OCI-LY1 (cell line): ENCODE results near the gene TBL1X.

ENCODE experiments used
- H2AFZ ChIP-seq: fragments of 200-600 bp; sonication (generic), shearing (Covaris generic); 2 replicates; pipeline ENCODE4 v1.6.0; 2014; ENCODE audit warnings: antibody characterized with exemption, mild to moderate bottlenecking, low read length
- H3F3A ChIP-seq: fragments of 200-600 bp; sonication (generic), shearing (Covaris generic); 2 replicates; pipeline ENCODE4 v1.6.0; 2014; ENCODE audit warnings: mild to moderate bottlenecking, antibody characterized with exemption, low read length, moderate library complexity; ENCODE audit not compliant: insufficient read depth
- H3K27ac ChIP-seq: fragments of 200-600 bp; sonication (generic); 2 replicates; pipeline ENCODE4 v1.5.1; 2014; ENCODE audit warnings: low read length, mixed run types, mild to moderate bottlenecking, low read depth; ENCODE audit not compliant: poor library complexity, severe bottlenecking
- H3K27me3 ChIP-seq: fragments of 200-600 bp; sonication (generic); 2 replicates; pipeline ENCODE4 v1.6.0; 2014; ENCODE audit warnings: antibody characterized with exemption, mild to moderate bottlenecking, low read length, moderate library complexity; ENCODE audit not compliant: insufficient read depth
- H3K36me3 ChIP-seq: fragments of 200-600 bp; sonication (generic); 2 replicates; pipeline ENCODE4 v1.6.1; 2014; ENCODE audit warnings: mild to moderate bottlenecking, antibody characterized with exemption, low read length, moderate library complexity, mixed read lengths; ENCODE audit not compliant: insufficient read depth
- H3K4me1 ChIP-seq: fragments of 200-600 bp; sonication (generic); 2 replicates; pipeline ENCODE4 v1.5.1; 2014; ENCODE audit warnings: mild to moderate bottlenecking, low read length, moderate library complexity; ENCODE audit not compliant: insufficient read depth, severe bottlenecking
- H3K4me2 ChIP-seq: fragments of 200-600 bp; sonication (generic), shearing (Covaris generic); 2 replicates; pipeline ENCODE4 v1.6.1; 2014; ENCODE audit warnings: low read length
- H3K4me3 ChIP-seq: fragments of 200-600 bp; sonication (generic); 2 replicates; pipeline ENCODE4 v1.5.1; 2014; ENCODE audit warnings: low read length, low read depth, mild to moderate bottlenecking, mixed read lengths; ENCODE audit not compliant: poor library complexity, severe bottlenecking
- H3K79me2 ChIP-seq: fragments of 200-600 bp; shearing (Covaris generic); 2 replicates; pipeline ENCODE4 v1.6.1; 2016; ENCODE audit warnings: mixed run types, low read length, mixed read lengths; ENCODE audit not compliant: insufficient read depth
- H3K9ac ChIP-seq: fragments of 200-600 bp; sonication (generic), shearing (Covaris generic); 2 replicates; pipeline ENCODE4 v1.6.1; 2014; ENCODE audit warnings: mild to moderate bottlenecking, low read length, mixed read lengths
- H3K9me2 ChIP-seq: fragments of 200-600 bp; sonication (generic), shearing (Covaris generic); 2 replicates; pipeline ENCODE4 v1.6.1; 2014; ENCODE audit warnings: low read depth, mild to moderate bottlenecking, low read length, mixed read lengths
- H3K9me3 ChIP-seq: fragments of 200-600 bp; shearing (Covaris generic); 2 replicates; pipeline ENCODE4 v1.6.1; 2014; ENCODE audit warnings: low read length, mixed read lengths
- H4K20me1 ChIP-seq: fragments of 200-600 bp; sonication (generic), shearing (Covaris generic); 2 replicates; pipeline ENCODE4 v1.6.0; 2016; ENCODE audit warnings: mild to moderate bottlenecking, low read length; ENCODE audit not compliant: insufficient read depth
- EZH2 ChIP-seq: fragments of 200-600 bp; sonication (generic), shearing (Covaris generic); IDR thresholded peaks from 2 replicates; pipeline ENCODE4 v1.8.0; 2017; ENCODE audit warnings: borderline replicate concordance, mixed run types, mild to moderate bottlenecking, antibody characterized with exemption, low read length, moderate library complexity, mixed read lengths
- TF ChIP-seq, protein P1 (sequence below): fragments of 200-600 bp; sonication (generic), shearing (Covaris generic); IDR thresholded peaks from 2 replicates; pipeline ENCODE4 v1.5.1; 2017; ENCODE audit warnings: mild to moderate bottlenecking, antibody characterized with exemption, low read length, moderate library complexity, mixed read lengths

Gene TBL1X

GRCh38 chrX:9495496-9495895, 30.6 kb downstream of the TBL1X start:
- TF ChIP-seq EZH2: no peak
- TF ChIP-seq, protein P1, sequence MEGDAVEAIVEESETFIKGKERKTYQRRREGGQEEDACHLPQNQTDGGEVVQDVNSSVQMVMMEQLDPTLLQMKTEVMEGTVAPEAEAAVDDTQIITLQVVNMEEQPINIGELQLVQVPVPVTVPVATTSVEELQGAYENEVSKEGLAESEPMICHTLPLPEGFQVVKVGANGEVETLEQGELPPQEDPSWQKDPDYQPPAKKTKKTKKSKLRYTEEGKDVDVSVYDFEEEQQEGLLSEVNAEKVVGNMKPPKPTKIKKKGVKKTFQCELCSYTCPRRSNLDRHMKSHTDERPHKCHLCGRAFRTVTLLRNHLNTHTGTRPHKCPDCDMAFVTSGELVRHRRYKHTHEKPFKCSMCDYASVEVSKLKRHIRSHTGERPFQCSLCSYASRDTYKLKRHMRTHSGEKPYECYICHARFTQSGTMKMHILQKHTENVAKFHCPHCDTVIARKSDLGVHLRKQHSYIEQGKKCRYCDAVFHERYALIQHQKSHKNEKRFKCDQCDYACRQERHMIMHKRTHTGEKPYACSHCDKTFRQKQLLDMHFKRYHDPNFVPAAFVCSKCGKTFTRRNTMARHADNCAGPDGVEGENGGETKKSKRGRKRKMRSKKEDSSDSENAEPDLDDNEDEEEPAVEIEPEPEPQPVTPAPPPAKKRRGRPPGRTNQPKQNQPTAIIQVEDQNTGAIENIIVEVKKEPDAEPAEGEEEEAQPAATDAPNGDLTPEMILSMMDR: no peak
- no peaks in the 10 kb centered on the region for H4K20me1 ChIP-seq
- H3F3A ChIP-seq: no peaks in the 10 kb centered on the region
- no peaks in the 10 kb centered on the region for H3K27me3 ChIP-seq
- H3K4me2 ChIP-seq: no peak overlapping the region
- H3K9ac ChIP-seq: no peak overlapping the region
- no peaks in the 10 kb centered on the region for H3K9me2 ChIP-seq
- H3K4me1 ChIP-seq: no peaks in the 10 kb centered on the region
- no peak overlapping the region for H3K27ac ChIP-seq
- peaks cover 19% of the 10 kb centered on the region for H3K36me3 ChIP-seq
- H3K79me2 ChIP-seq: peaks cover 26% of the 10 kb centered on the region
- H3K4me3 ChIP-seq: no peak overlapping the region
- no peak overlapping the region for H2AFZ ChIP-seq
- H3K9me3 ChIP-seq: no peaks in the 10 kb centered on the region

GRCh38 chrX:9498236-9498635, 33.4 kb downstream of the TBL1X start:
- Histone ChIP-seq H3K4me2 (no peak overlapping the region), H3K9me3 (no peaks in the 10 kb centered on the region), H3K79me2 (peaks cover 12% of the 10 kb centered on the region), H3K9me2 (no peaks in the 10 kb centered on the region), H4K20me1 (no peaks in the 10 kb centered on the region), H3K9ac (no peak overlapping the region), H3K36me3 (peaks cover 41% of the 10 kb centered on the region), H3K27ac (no peak overlapping the region), H3F3A (no peaks in the 10 kb centered on the region), H3K27me3 (no peaks in the 10 kb centered on the region), H2AFZ (no peak overlapping the region), H3K4me1 (no peaks in the 10 kb centered on the region), H3K4me3 (no peak overlapping the region)
- TF ChIP-seq, protein P1: no peak
- no peak for TF ChIP-seq EZH2

GRCh38 chrX:9500584-9500983, 35.7 kb downstream of the TBL1X start:
- no peak overlapping the region for H3K9ac ChIP-seq
- no peaks in the 10 kb centered on the region for H3K4me1 ChIP-seq
- H2AFZ ChIP-seq: no peak overlapping the region
- H3K36me3 ChIP-seq: peaks cover 44% of the 10 kb centered on the region
- no peaks in the 10 kb centered on the region for H4K20me1 ChIP-seq
- no peaks in the 10 kb centered on the region for H3K27me3 ChIP-seq
- no peak for TF ChIP-seq EZH2
- TF ChIP-seq, protein P1: no peak
- no peak overlapping the region for H3K27ac ChIP-seq
- H3K4me3 ChIP-seq: no peak overlapping the region
- H3K9me2 ChIP-seq: no peaks in the 10 kb centered on the region
- no peaks in the 10 kb centered on the region for H3F3A ChIP-seq
- H3K79me2 ChIP-seq: peaks cover 3% of the 10 kb centered on the region; the same call in 1 of the 2 replicates
- no peaks in the 10 kb centered on the region for H3K9me3 ChIP-seq
- no peak overlapping the region for H3K4me2 ChIP-seq
